ENCODE measurements around the gene APRT.

DNA sequence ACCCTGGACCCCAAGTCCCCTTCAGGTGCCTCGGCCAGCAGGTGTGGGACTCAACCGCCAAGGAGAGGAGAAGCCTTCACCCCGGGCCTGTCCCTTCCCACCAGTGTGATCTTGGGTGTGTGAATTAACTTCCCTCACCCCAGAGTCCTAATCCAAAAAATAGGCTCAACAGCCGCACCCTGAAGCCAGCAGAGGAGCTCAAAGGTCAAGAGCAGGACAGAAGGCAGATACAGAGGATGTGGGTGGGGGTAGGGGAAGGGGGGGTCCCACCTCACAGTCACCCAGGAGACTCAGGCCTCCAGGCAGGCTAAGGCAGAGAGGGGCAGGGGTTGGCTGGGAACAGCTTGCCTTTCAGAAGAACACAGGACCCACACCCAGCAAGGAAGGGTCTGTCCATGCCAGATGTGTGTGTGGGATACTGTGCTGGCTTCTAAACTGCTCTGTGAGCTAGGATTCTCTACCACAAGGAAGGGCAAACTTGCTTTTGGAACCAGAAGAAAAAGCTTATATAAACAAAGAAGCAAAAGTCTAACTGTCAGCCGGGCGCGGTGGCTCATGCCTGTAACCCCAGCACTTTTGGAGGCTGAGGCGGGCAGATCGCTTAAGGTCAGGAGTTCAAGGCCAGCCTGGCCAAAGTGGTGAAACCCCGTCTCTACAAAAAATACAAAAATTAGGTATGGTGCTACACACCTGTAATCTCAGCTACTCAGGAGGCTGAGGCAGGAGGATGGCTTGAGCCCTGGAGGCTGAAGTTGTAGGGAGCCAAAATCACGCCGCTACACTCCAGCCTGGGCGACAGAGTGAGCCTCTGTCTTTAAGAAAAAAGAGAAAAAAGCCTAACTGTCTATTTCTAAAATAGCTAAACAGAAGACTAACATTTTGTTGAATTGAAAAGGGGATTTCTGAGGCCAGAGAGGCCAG is 31.3 kb downstream of the APRT start:
- TF ChIP-seq POLR2A (IDR thresholded peaks at IDR 0.05) (no peak), EP300 (IDR thresholded peaks at IDR 0.05) (no peak)
